Kidney (tissue), 14 donors: ENCODE results near the gene SLC23A3. TPM values are rescaled to one million over a fixed set of nuclear protein-coding genes. Genes with fewer than 3 reads are reported as not detected.
A peak's percentile ranks its signal among the peaks of the same experiment; 100 is the strongest.

Experiments used
- DNase-seq, 5 donors: peaks; one replicate each; pipeline ENCODE4 v3.0.0-alpha.2; 2013 to 2020
- FAIRE-seq: peaks from 2 replicates; lab custom pipeline; 2012; peaks lifted over from hg19 to GRCh38; lab: Jason Lieb, UNC
- H3K27ac ChIP-seq, 2 donors: one replicate each; pipeline ENCODE4 v1.7.0; 2013; ENCODE audit warnings: low read depth in 2 of 2, low read length in 2 of 2, inconsistent platforms in 1 of 2
- H3K27me3 ChIP-seq: one replicate; pipeline ENCODE4 v1.7.1; 2013; ENCODE audit warnings: low read length, inconsistent platforms; ENCODE audit not compliant: control insufficient read depth, insufficient read depth
- H3K36me3 ChIP-seq, 3 donors: one replicate each; pipeline versions ENCODE4 v1.7.0 to v1.7.1; 2013; ENCODE audit warnings: low read length in 3 of 3, control low read depth in 1 of 3, inconsistent platforms in 1 of 3; ENCODE audit not compliant: insufficient read depth in 3 of 3, control insufficient read depth in 2 of 3
- H3K4me1 ChIP-seq, 3 donors: one replicate each; pipeline versions ENCODE4 v1.7.0 to v1.7.1; 2013; ENCODE audit warnings: low read length in 3 of 3, inconsistent platforms in 1 of 3, low read depth in 1 of 3; ENCODE audit not compliant: control insufficient read depth in 2 of 3, insufficient read depth in 2 of 3
- H3K4me3 ChIP-seq, 3 donors: one replicate each; pipeline versions ENCODE4 v1.7.0 to v1.8.1; 2013; ENCODE audit warnings: low read length in 3 of 3, control low read depth in 1 of 3, inconsistent platforms in 1 of 3
- H3K9ac ChIP-seq, 3 donors: one replicate each; pipeline versions ENCODE4 v1.7.0 to v1.7.1; 2013; ENCODE audit warnings: low read length in 3 of 3, control low read depth in 1 of 3, inconsistent platforms in 1 of 3
- H3K9me3 ChIP-seq, 3 donors: one replicate each; pipeline versions ENCODE4 v1.7.0 to v1.7.1; 2013; ENCODE audit warnings: low read length in 3 of 3, control low read depth in 1 of 3, inconsistent platforms in 1 of 3; ENCODE audit not compliant: control insufficient read depth in 2 of 3, insufficient read depth in 1 of 3
- intact Hi-C: fragments of 100-400 bp; cut with DNase I; formaldehyde crosslinking; loops from one replicate; pipeline ENCODE4 v1.11.1; 2022
- polyA plus RNA-seq: library from polyadenylated mRNA; stranded (reverse); fragments of 350-450 nt; fragmentation: Illumina TruSeq; extraction: RNeasy Lipid Tissue Mini Kit (QIAGEN cat#74804); gene quantifications from one replicate; pipeline ENCODE4 v1.2.3, GENCODE V29; 2014; ENCODE audit warnings: low read depth, low replicate concordance; ENCODE audit not compliant: insufficient read depth
- total RNA-seq: library from RNA; stranded (reverse); fragmentation: NEBNext Ultra II Directional; extraction: Animal tissue kit (Norgen Biotek cat#: 25700); gene quantifications from one replicate; pipeline ENCODE4 v1.2.1, GENCODE V29; 2021
- TF ChIP-seq, protein P1 (sequence below): IDR thresholded peaks from 3 replicates; pipeline ENCODE4 v1.5.1; 2012; ENCODE audit warnings: mild to moderate bottlenecking, moderate library complexity, borderline replicate concordance; ENCODE audit not compliant: insufficient read depth; ENCODE audit errors: extremely low read depth
- donor health status: control.
- donor health status: control.
- donor health status: control.
- donor health status: control.
- donor health status: control.
- donor health status: DM: yes; HTN: yes; CAD: no.
- donor health status: Normal renal cell carcinoma (clear cell type).

SLC23A3 gene
- total and polyA plus RNA-seq, 2 donors from 2014 or later, result 2.8 to 10.9 TPM

DNA sequence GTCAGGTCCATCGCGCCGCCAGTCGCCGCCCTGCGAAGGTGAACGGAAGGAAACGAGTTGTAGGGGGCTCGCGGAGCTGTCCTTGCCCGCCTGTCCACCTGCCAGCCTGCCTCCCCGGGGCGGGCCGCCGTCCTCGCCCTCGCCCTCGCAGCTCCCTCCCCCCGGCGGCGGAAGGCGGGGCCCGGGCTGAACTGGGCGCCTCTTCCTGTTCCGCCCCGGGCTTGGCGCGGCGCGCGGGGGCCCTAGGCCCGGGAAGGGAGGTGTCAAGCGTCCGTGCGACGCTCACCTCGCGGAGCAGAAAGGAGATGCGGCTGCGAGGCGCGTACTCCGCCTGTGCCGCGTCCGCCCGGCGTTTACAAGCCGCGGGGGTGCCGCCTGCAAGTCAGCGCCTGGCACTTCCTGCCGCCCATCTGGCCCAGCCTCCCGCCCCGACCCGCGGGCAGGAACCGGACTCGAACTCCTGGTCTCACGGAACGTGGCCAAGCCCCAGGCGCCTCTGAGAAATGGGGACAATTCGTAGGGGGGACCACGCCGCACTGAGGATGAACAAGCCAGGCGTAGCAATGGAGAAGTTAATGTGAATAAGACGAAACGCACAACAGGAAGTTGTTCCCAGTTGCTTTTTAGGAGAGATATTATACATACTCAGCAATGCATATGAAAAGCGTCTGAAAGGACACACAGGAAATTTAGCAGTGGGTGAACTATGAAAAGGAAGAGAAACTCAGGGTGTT is 7.2 kb upstream of the SLC23A3 start, which contains the start of gene CNPPD1:
Gene CNPPD1, minus strand, starts transcription at position 108 of the 734 bp plus-strand sequence. Its CDS starts 97 bp downstream, at position 11.
- Histone ChIP-seq H3K4me1 (peaks cover 5 to 37% (median 31%) of the 10 kb centered on the region in 3 donors), H3K9me3 (no peaks in the 10 kb centered on the region), H3K36me3 (peaks cover 10 to 54% (median 36%) of the 10 kb centered on the region in 3 donors), H3K27me3 (no peaks in the 10 kb centered on the region), H3K9ac (peak within 1 kb of the TSS; percentile 78 to 98 (median 78)), H3K4me3 (peak within 1 kb of the TSS; percentile 84 to 95 (median 86)), H3K27ac (peak within 1 kb of the TSS; percentile 97 to 100)
- intact Hi-C loops, result no loop called here
- FAIRE-seq, result no peak
- peak; percentile 83 to 97 (median 91) for DNase-seq
- TF ChIP-seq, protein P1, sequence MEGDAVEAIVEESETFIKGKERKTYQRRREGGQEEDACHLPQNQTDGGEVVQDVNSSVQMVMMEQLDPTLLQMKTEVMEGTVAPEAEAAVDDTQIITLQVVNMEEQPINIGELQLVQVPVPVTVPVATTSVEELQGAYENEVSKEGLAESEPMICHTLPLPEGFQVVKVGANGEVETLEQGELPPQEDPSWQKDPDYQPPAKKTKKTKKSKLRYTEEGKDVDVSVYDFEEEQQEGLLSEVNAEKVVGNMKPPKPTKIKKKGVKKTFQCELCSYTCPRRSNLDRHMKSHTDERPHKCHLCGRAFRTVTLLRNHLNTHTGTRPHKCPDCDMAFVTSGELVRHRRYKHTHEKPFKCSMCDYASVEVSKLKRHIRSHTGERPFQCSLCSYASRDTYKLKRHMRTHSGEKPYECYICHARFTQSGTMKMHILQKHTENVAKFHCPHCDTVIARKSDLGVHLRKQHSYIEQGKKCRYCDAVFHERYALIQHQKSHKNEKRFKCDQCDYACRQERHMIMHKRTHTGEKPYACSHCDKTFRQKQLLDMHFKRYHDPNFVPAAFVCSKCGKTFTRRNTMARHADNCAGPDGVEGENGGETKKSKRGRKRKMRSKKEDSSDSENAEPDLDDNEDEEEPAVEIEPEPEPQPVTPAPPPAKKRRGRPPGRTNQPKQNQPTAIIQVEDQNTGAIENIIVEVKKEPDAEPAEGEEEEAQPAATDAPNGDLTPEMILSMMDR, result no peak

DNA sequence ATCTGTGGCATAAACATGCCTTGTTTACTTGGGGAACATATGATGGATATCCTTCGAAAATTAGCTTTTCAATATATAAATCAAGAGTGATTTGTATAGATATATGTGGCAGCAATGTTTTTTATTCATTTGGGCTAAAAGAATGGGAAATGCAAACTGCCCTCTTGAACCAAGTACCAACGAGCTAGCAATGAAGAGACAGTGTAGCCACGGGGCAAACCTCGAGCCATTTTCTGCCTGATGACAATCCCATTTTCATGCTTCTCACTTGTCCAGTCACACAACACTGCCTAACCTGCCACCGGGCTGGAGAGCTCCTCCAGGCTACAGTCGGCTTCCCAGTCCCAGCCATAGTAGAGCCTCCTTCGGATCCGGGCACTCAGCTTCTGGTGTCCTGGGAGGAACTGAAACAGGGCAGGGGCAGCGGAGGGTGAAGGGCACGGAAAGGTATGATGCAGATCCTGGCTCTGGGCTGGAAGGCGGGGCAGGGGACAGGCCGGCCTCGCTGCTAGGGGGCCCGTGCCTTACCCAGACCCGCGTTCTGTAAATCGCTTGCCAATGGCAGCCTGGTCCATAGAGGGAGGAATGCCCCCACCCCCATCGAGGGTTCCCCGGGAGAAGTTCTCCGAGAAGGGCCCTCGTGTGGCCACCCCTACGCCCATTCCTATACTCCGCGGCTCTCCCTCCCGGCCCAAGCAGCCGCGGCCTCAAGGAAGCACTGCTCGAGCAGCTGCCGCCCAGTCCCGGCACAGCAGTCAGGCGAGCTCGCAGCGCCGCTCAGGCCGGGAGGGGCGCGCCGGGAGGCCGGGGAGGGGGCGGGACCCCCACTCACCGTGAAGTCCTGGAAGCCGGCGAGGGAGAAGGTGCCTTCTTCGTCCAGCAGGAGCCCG is 6.3 kb upstream of the SLC23A3 start:
- peak overlapping the region; percentile 97 to 100 for H3K27ac ChIP-seq
- no peak for FAIRE-seq
- H3K9me3 ChIP-seq, result no peaks in the 10 kb centered on the region
- H3K36me3 ChIP-seq, result peaks cover 7 to 48% (median 29%) of the 10 kb centered on the region in 3 donors
- intact Hi-C loops, result no loop called here
- peak overlapping the region; percentile 50 to 98 (median 72) for H3K9ac ChIP-seq
- TF ChIP-seq, protein P1, result no peak
- no peaks in the 10 kb centered on the region for H3K27me3 ChIP-seq
- H3K4me3 ChIP-seq, result peak overlapping the region; percentile 84 to 95 (median 86)
- H3K4me1 ChIP-seq, result peaks cover 5 to 42% (median 37%) of the 10 kb centered on the region in 3 donors
- DNase-seq, result peak in 4 of 5 donors; percentile 57 to 92 (median 66)

DNA sequence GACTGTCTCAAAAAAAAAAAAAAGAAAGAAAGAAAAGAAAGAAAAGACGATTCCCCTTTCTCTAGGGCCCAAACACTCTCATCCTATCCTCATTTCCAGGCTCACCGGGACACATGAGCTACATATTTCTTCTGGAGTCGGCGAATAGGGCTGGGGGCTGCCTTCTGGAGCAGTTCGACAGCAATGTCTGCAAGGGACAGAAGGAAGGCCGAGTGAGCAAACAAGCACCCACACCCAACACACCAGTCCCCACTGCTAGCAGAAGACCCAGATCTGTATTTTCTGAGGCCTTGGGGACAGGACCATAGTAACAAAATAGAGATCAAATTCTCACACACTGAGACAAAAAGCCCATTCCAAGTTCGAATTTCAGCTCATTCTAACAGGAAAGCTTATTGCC is 5.7 kb upstream of the SLC23A3 start:
- Histone ChIP-seq H3K4me1 (peaks cover 5 to 44% (median 44%) of the 10 kb centered on the region in 3 donors), H3K36me3 (peaks cover 5 to 41% (median 22%) of the 10 kb centered on the region in 3 donors), H3K9ac (peak overlapping the region in 1 of 3 donors; percentile 98), H3K9me3 (no peaks in the 10 kb centered on the region), H3K4me3 (peak overlapping the region; percentile 84 to 95 (median 86)), H3K27me3 (no peaks in the 10 kb centered on the region), H3K27ac (peak overlapping the region; percentile 97 to 100)
- intact Hi-C loops, result no loop called here
- TF ChIP-seq, protein P1, result no peak
- no peak for FAIRE-seq
- DNase-seq, result no peak
